Glutamatergic neuron (in vitro differentiated cells): ENCODE results near the gene RALGAPB. TPM values are rescaled to one million over a fixed set of nuclear protein-coding genes. Genes with fewer than 3 reads are reported as not detected.

Experiments
- DNase-seq: peaks from one replicate; pipeline ENCODE4 v3.0.0; 2022
- H3K27ac Mint-ChIP-seq: one replicate; pipeline ENCODE4 v1.8.0; 2020; ENCODE audit warnings: mild to moderate bottlenecking, mixed read lengths, inconsistent platforms; ENCODE audit not compliant: unreplicated experiment
- H3K27me3 Mint-ChIP-seq: one replicate; pipeline ENCODE4 v1.8.0; 2020; ENCODE audit warnings: mild to moderate bottlenecking, moderate library complexity, mixed read lengths, inconsistent platforms; ENCODE audit not compliant: unreplicated experiment
- H3K36me3 Mint-ChIP-seq: one replicate; pipeline ENCODE4 v1.8.0; 2020; ENCODE audit warnings: mild to moderate bottlenecking, mixed read lengths, inconsistent platforms; ENCODE audit not compliant: unreplicated experiment
- H3K4me1 Mint-ChIP-seq: one replicate; pipeline ENCODE4 v1.8.0; 2020; ENCODE audit warnings: mild to moderate bottlenecking, low read depth, mixed read lengths, inconsistent platforms; ENCODE audit not compliant: unreplicated experiment
- H3K4me3 Mint-ChIP-seq: one replicate; pipeline ENCODE4 v1.8.0; 2020; ENCODE audit warnings: mild to moderate bottlenecking, mixed read lengths, inconsistent platforms; ENCODE audit not compliant: unreplicated experiment
- H3K9me3 Mint-ChIP-seq: one replicate; pipeline ENCODE4 v1.8.0; 2020; ENCODE audit warnings: mild to moderate bottlenecking, moderate library complexity, mixed read lengths, inconsistent platforms; ENCODE audit not compliant: unreplicated experiment
- total RNA-seq: library from RNA; stranded (reverse); fragmentation: NEBNext Ultra II Directional; extraction: Animal tissue kit (Norgen Biotek cat#: 25700); gene quantifications from one replicate; pipeline ENCODE4 v1.2.1, GENCODE V29; 2021; ENCODE audit not compliant: unreplicated experiment
- TF ChIP-seq, protein P1 (sequence below): fragments of 200-600 bp; sonication (generic); IDR thresholded peaks from one replicate; pipeline ENCODE4 v1.5.0; 2021; ENCODE audit not compliant: partially characterized antibody, unreplicated experiment

Gene RALGAPB
- total RNA-seq, 1 donor from 2014 or later, result 54.6 TPM

GRCh38 chr20:38564680-38565079 lies 92.0 kb downstream of the RALGAPB start:
- Mint-ChIP-seq H3K27me3 (no peaks in the 10 kb centered on the region), H3K27ac (no peak overlapping the region), H3K36me3 (no peaks in the 10 kb centered on the region), H3K9me3 (peaks cover 3% of the 10 kb centered on the region), H3K4me3 (no peak overlapping the region), H3K4me1 (no peaks in the 10 kb centered on the region)
- DNase-seq, result no peak
- TF ChIP-seq, protein P1, sequence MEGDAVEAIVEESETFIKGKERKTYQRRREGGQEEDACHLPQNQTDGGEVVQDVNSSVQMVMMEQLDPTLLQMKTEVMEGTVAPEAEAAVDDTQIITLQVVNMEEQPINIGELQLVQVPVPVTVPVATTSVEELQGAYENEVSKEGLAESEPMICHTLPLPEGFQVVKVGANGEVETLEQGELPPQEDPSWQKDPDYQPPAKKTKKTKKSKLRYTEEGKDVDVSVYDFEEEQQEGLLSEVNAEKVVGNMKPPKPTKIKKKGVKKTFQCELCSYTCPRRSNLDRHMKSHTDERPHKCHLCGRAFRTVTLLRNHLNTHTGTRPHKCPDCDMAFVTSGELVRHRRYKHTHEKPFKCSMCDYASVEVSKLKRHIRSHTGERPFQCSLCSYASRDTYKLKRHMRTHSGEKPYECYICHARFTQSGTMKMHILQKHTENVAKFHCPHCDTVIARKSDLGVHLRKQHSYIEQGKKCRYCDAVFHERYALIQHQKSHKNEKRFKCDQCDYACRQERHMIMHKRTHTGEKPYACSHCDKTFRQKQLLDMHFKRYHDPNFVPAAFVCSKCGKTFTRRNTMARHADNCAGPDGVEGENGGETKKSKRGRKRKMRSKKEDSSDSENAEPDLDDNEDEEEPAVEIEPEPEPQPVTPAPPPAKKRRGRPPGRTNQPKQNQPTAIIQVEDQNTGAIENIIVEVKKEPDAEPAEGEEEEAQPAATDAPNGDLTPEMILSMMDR, result no peak

- no peaks in the 10 kb centered on the region for H3K36me3 Mint-ChIP-seq
- H3K27ac Mint-ChIP-seq, result no peak overlapping the region
- no peaks in the 10 kb centered on the region for H3K4me1 Mint-ChIP-seq
- H3K4me3 Mint-ChIP-seq, result no peak overlapping the region
- no peaks in the 10 kb centered on the region for H3K27me3 Mint-ChIP-seq
- no peak for DNase-seq
- H3K9me3 Mint-ChIP-seq, result peaks cover 3% of the 10 kb centered on the region
- TF ChIP-seq, protein P1, result no peak
Measured at GRCh38 chr20:38566036-38566598, 93.5 kb downstream of the RALGAPB start.

GRCh38 chr20:38569747-38570525 lies 97.3 kb downstream of the RALGAPB start:
- H3K36me3 Mint-ChIP-seq, result no peaks in the 10 kb centered on the region
- no peaks in the 10 kb centered on the region for H3K4me1 Mint-ChIP-seq
- no peak overlapping the region for H3K27ac Mint-ChIP-seq
- TF ChIP-seq, protein P1, result no peak
- DNase-seq, result no peak
- H3K27me3 Mint-ChIP-seq, result no peaks in the 10 kb centered on the region
- no peak overlapping the region for H3K4me3 Mint-ChIP-seq
- H3K9me3 Mint-ChIP-seq, result no peaks in the 10 kb centered on the region

DNA sequence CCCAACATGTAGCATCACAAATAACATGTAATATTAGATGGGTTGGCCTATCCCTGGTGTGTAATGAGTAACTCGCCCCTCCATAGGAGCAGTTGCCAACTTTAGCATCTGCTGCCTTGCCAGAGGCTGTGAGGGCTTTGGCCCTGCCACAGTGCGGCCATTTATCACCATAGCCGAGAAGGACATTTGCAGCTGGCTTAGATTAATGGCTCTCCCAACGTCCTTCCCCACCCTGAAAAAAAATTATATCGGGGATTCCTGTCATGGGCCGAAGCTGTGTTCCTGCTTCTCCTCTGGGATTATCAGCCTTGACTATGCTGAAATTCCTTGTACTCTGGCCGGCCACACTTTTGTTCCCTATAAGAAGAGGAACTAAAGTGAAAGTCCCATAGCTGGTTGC lies 100.8 kb downstream of the RALGAPB start:
- Mint-ChIP-seq H3K36me3 (no peaks in the 10 kb centered on the region), H3K27me3 (no peaks in the 10 kb centered on the region), H3K9me3 (no peaks in the 10 kb centered on the region), H3K4me1 (peaks cover 4% of the 10 kb centered on the region), H3K27ac (no peak overlapping the region), H3K4me3 (no peak overlapping the region)
- TF ChIP-seq, protein P1, result no peak
- DNase-seq, result no peak
